Neural cell (in vitro differentiated cells): ENCODE data around the gene PRKG1.

Experiments used
- CTCF ChIP-seq: fragments of 450-650 bp; IDR thresholded peaks from 2 replicates; pipeline ENCODE4 v1.5.1; 2014; ENCODE audit warnings: antibody characterized with exemption, mild to moderate bottlenecking, moderate library complexity; ENCODE audit not compliant: poor library complexity, severe bottlenecking
- EP300 ChIP-seq: fragments of 450-650 bp; conservative IDR thresholded peaks from 2 replicates; pipeline ENCODE4 v1.6.1; 2014; ENCODE audit warnings: antibody characterized with exemption, mild to moderate bottlenecking, moderate library complexity; ENCODE audit not compliant: poor library complexity, severe bottlenecking
- EZH2 ChIP-seq: fragments of 200-600, 300-800 bp; shearing (Covaris generic), sonication (generic); IDR thresholded peaks from 2 replicates; pipeline ENCODE4 v1.6.1; 2014; ENCODE audit warnings: antibody characterized with exemption, low read length, borderline replicate concordance, mild to moderate bottlenecking; ENCODE audit not compliant: insufficient read depth, poor library complexity, severe bottlenecking
- MXI1 ChIP-seq: fragments of 450-650 bp; conservative IDR thresholded peaks from 2 replicates; pipeline ENCODE4 v1.6.1; 2014; ENCODE audit warnings: antibody characterized with exemption, mild to moderate bottlenecking; ENCODE audit not compliant: poor library complexity, severe bottlenecking
- POLR2AphosphoS5 ChIP-seq: IDR thresholded peaks from 2 replicates; pipeline ENCODE4 v1.6.1; 2012
- RAD21 ChIP-seq: fragments of 450-650 bp; conservative IDR thresholded peaks from 2 replicates; pipeline ENCODE4 v1.6.1; 2014; ENCODE audit warnings: antibody characterized with exemption, mild to moderate bottlenecking, moderate library complexity
- SMC3 ChIP-seq: fragments of 450-650 bp; conservative IDR thresholded peaks from 2 replicates; pipeline ENCODE4 v1.6.1; 2014; ENCODE audit warnings: antibody characterized with exemption, mild to moderate bottlenecking, moderate library complexity; ENCODE audit not compliant: poor library complexity

GRCh38 chr10:51171946-51172345, 97.7 kb downstream of the PRKG1 start:
- TF ChIP-seq POLR2AphosphoS5 = no peak
- no peak for TF ChIP-seq CTCF
- TF ChIP-seq EZH2 = no peak
- TF ChIP-seq RAD21 = no peak
- no peak for TF ChIP-seq EP300
- TF ChIP-seq MXI1 = no peak
- no peak for TF ChIP-seq SMC3
